Endothelial cell of umbilical vein (primary cell): ENCODE measurements around the gene SPRR2G.

Source experiments
- EZH2 ChIP-seq: IDR thresholded peaks from 2 replicates; pipeline ENCODE4 v1.6.1; 2012; ENCODE audit warnings: borderline replicate concordance, low read depth, mild to moderate bottlenecking, moderate library complexity, low read length, inconsistent platforms; ENCODE audit not compliant: severe bottlenecking
- FOS ChIP-seq: IDR thresholded peaks from 2 replicates; pipeline ENCODE4 v1.6.1; 2011; ENCODE audit warnings: mild to moderate bottlenecking, low read length, moderate library complexity, borderline replicate concordance; ENCODE audit not compliant: insufficient read depth
- JUN ChIP-seq: IDR thresholded peaks from 2 replicates; pipeline ENCODE4 v1.6.1; 2011; ENCODE audit warnings: borderline replicate concordance, low read depth; ENCODE audit not compliant: insufficient read length, insufficient read depth
- MYC ChIP-seq: IDR thresholded peaks from one replicate; pipeline ENCODE4 v1.6.1; 2011; ENCODE audit warnings: mild to moderate bottlenecking, low read depth, low read length
- POLR2A ChIP-seq: IDR thresholded peaks from 2 replicates; pipeline ENCODE4 v1.6.1; 2012; ENCODE audit warnings: low read depth, mild to moderate bottlenecking, control low read depth, low read length
- POLR2AphosphoS5 ChIP-seq: IDR thresholded peaks from 2 replicates; pipeline ENCODE4 v1.6.1; 2012; ENCODE audit warnings: low read depth, mild to moderate bottlenecking, control low read depth, low read length, moderate library complexity; ENCODE audit not compliant: insufficient read depth
- TF ChIP-seq, protein P1 (sequence below), 2 donors: IDR thresholded peaks; 1 replicate in 1 of 2; 2 replicates in 1 of 2; pipeline ENCODE4 v1.5.1; 2011; ENCODE audit warnings: low read length in 2 of 2, mild to moderate bottlenecking in 2 of 2, moderate library complexity in 2 of 2, control low read depth in 1 of 2, inconsistent platforms in 1 of 2, low read depth in 1 of 2; ENCODE audit not compliant: insufficient read depth in 1 of 2; ENCODE audit errors: extremely low read depth in 1 of 2
- TF ChIP-seq, protein P2 (sequence below): IDR thresholded peaks from 2 replicates; pipeline ENCODE4 v1.6.1; 2011; ENCODE audit not compliant: insufficient read depth, insufficient read length

DNA sequence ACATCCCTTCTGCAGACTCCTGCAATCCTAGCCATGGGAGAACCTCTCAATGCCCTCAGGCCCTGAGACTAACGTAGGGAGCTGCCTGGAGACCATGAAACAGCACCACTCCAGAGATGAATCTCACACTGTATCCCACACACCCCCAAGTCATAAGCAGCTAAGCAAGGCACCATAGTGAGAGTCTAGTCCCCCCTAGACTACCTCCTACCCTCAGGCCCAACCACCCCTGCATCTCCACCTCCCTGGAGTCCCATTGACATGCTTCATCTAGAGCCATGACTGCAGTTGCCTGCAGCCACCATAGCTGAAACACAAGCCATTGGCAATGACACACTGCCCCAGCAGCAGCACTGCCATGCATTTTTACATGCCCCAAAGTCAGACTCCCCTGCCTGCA lies 17.4 kb downstream of the SPRR2G start:
- no peak for TF ChIP-seq POLR2A
- TF ChIP-seq, protein P1, sequence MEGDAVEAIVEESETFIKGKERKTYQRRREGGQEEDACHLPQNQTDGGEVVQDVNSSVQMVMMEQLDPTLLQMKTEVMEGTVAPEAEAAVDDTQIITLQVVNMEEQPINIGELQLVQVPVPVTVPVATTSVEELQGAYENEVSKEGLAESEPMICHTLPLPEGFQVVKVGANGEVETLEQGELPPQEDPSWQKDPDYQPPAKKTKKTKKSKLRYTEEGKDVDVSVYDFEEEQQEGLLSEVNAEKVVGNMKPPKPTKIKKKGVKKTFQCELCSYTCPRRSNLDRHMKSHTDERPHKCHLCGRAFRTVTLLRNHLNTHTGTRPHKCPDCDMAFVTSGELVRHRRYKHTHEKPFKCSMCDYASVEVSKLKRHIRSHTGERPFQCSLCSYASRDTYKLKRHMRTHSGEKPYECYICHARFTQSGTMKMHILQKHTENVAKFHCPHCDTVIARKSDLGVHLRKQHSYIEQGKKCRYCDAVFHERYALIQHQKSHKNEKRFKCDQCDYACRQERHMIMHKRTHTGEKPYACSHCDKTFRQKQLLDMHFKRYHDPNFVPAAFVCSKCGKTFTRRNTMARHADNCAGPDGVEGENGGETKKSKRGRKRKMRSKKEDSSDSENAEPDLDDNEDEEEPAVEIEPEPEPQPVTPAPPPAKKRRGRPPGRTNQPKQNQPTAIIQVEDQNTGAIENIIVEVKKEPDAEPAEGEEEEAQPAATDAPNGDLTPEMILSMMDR (IDR thresholded peaks at IDR 0.05; ENCODE audit: extremely low read depth in 1 of 2, insufficient read depth in 1 of 2, low read depth in 1 of 2, low read length in 2 of 2), result no peak
- TF ChIP-seq EZH2, result no peak
- no peak for TF ChIP-seq JUN
- TF ChIP-seq POLR2AphosphoS5, result no peak
- no peak for TF ChIP-seq MYC
- TF ChIP-seq, protein P2, sequence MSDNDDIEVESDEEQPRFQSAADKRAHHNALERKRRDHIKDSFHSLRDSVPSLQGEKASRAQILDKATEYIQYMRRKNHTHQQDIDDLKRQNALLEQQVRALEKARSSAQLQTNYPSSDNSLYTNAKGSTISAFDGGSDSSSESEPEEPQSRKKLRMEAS, result no peak
- no peak for TF ChIP-seq FOS
